ENCODE results near the gene SLC22A2.
"Not testable (repeated sequence)": the region's sequence is repeated elsewhere in the genome, so short reads cannot be mapped to it uniquely, and the experiment has no call there.

The SLC22A2 gene

GRCh38 chr6:160240691-160241084 lies 17.9 kb downstream of the SLC22A2 start:
- no peak for DNase-seq

DNA sequence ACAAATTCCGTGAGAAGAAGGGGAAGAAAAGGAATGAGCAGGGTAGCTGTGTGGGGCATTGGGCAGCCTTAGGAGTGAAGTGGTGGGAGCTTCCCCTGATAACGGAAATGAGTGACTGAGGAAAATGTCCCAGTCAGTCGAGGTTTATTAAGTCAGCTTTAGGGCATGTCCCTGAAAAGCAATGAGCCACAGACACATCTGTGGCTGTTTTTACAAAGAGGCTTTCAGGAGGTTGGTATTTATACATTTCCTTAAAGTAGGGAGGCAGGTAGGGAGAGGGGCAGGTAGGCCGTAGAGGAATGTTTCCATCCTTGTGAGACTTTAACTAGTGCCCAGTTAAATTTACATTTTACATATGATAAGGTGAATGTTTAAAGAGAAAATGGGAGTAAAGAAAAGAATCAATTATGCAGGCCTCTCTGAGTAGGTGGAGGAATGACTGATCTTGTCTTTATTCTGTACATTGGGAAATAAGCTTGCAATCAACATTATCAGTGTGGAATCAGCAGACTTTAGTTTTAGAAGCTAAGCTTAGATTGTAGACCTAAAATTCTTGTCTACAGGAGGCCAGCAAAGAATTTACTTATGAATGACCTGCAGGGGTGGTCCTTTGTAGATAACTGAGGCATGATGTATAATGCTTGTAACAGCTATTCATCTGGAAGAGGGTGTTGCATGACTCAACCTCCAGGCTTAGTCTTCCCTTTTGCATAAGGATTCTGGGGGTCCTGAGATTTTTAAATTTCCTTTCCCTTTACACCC lies 18.5 kb downstream of the SLC22A2 start:
- no peak for DNase-seq

- no peak for DNase-seq
These were observed 19.6 kb downstream of the SLC22A2 start for GRCh38 chr6:160238761-160239751.

DNA sequence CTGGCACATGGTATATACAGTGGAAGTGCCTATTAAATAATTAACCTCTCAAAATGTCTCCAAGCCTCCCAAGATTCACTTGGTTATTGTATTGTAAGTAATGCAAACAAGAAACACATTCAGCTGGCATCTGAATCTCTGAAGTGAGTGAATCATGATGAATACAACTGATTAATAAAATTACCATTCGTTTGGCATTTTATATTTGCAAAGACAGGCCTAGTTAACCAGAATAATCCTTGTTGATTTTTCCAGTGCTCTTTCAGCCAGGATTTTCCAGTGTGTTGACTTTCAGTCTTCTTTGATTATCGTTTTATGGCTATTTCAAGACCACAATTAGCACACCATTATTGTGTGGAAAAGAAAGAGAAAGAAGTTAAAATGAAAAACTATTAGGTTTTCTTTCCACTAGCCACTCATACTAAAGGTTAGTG lies 20.3 kb downstream of the SLC22A2 start:
- no peak for DNase-seq

- not testable (repeated sequence) for DNase-seq
These were observed 20.9 kb downstream of the SLC22A2 start for GRCh38 chr6:160237597-160238275.

GRCh38 chr6:160236235-160236872 lies 22.3 kb downstream of the SLC22A2 start:
- DNase-seq: not testable (repeated sequence)

DNA sequence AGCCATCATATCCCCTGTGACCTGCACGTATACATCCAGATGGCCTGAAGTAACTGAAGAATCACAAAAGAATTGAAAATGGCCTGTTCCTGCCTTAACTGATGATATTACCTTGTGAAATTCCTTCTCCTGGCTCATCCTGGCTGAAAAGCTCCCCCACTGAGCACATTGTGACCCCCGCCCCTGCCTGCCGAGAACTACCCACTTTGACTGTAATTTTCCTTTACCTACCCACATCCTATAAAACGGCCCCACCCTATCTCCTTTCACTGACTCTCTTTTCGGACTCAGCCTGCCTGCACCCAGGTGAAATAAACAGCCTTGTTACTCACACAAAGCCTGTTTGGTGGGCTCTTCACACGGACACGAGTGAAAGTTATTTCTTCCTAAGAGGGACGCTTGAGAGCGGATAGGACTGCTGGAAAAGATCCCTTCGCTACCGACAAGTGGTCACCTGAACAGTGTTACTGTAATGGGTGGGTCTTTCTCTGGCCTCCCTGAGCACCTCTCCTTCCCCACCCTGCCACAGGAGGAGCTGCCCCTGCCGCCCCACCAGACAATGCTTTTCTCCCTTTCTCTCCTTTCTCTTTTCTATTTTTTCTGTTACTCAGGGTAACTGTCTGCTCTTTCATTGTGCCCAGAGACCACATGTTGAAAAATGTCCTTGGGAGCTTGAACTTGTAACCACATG lies 24.5 kb downstream of the SLC22A2 start:
- DNase-seq: not testable (repeated sequence)

DNA sequence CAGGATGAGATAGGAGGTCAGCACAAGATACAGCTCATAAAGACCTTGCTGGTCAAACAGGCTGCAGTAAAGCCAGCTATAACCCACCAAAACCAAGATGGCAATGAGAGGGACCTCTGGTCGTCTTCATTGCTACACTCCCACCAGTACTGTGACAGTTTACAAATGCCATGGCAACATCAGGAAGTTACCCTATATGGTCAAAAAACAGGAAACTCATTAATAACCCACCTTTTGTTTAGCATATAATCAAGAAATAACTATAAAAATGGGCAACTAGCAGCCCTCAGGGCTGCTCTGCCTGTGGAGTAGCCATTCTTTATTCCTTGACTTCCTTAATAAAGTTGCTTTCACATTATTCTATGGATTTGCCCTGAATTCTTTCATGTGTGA lies 30.9 kb downstream of the SLC22A2 start:
- DNase-seq: no peak

DNA sequence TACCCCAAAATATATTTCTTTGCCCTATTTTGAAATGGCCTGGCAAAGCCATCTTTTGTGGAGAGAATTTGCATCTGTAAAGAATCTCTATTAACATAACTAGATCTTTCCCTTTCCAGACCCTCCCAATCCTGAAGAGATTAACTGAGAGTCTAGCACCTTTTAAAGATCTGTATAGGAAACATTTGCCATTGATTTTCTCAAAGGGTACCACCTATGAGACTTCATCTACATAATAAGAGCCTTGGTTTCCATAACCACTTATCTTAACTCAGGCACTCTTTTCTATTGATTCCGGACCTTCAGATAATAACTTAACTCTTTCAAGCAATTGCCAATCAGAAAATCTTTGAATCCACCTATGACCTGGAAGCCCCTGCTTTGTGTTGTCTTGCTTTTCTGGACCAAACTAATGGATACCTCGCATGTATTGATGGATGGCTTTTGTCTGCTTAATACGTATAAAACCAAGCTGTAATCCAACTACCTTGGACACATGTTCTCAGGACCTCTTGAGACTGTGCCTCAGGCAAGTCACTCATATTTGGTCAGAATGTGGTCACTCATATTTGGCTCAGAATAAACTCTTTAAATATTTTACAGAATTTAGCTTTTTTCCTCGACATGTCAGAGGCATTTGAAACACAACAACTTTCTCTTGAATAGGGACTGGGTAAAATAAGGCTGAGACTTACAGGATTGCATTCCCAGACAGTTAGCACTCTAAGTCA lies 31.4 kb downstream of the SLC22A2 start:
- DNase-seq: no peak

DNA sequence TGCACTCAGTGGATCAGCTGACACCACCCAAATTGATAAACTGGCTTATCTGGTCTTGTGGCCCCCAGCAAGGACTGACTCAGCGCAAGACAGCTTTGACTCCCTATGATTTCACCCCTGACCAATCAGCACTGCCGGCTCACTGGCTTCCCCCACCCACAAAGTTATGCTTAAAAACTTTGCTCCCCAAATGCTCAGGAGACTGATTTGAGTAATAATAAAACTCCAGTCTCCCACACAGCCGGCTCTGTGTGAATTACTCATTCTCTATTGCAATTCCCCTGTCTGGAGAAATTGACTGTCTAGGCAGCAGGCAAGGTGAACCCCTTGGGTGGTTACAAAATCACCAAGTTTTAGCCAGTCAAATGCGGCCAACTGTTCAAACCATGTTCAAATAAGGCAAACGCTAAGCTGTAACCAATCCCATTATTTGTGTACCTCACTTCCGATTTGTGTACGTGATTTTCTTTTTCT lies 32.5 kb downstream of the SLC22A2 start:
- no peak for DNase-seq

GRCh38 chr6:160224639-160225237 lies 33.9 kb downstream of the SLC22A2 start:
- no peak for DNase-seq

DNA sequence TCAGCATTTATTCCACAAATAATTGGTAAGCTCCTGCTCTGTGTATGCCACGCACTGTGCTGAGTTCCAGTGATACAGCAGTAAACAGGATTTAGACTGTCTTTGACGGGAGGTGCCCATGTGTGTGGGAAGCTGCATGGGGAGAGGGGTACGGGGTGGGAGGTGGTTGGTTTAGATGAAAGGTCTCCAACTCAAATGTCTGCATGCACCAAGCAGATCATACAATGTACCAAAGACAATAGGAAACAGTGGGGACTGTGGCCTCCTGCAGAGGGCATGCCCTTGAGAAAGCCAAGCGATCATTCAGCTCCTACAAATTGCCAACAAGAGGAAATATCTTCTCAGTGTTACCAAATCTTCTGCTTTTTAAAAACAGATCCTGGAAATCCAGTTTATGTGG lies 36.1 kb downstream of the SLC22A2 start:
- DNase-seq: no peak

DNA sequence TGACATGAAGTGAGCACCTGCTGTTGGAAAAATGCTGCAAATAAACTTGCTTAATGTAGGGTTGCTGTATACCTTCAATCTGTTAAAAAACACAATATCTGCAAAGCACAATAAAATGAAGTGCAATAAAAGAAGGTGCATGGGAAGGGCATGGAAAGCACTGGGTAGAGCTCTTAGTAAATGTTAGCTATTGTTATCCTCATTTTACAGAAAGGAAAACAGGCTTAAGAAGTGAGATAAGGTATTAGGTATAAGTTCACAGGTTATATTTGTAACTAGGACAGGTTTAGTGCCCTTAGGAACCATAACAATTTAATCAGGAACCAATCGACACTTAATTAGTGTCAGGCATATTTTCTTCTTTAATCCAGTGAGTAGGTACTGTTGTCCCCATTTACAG lies 36.7 kb downstream of the SLC22A2 start:
- no peak for DNase-seq

GRCh38 chr6:160221423-160221822 lies 37.2 kb downstream of the SLC22A2 start:
- no peak for DNase-seq

DNA sequence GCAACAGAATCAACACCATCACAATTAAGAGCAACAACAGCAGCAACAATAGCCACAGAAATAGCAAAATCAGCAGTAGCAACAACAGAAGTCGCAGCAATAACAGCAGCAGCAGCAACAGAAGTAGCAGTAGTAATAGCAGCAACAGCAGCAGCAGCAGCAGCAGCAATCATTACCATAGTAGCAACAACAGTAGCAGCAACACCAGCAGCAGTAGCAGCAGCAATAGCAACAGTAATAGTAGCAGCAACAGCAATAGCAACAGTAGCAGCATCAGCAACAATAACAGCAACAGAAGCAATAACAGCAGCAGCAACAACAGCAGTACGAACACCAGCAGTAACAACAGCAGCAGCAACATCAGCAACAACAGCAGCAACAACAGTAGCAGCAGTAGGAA lies 39.8 kb downstream of the SLC22A2 start:
- no peak for DNase-seq

DNA sequence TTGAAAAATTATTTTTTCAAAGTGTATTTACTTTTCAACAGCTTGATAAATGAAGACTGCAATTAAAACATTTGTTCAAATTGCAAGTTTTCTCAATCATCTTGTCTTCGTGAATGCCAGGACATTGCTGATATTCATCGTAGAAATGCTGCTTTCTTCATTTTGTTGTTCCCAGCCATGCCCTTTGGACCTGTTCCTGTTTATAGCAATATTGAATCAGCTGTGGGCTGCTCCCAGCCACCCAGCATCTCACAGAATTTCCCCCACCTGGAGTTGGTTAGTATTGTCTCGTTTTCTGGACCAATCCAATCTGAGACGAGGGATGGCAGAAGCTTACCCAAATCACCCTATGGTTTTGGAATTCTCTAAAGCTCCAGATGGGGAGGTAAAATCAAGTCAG lies 40.8 kb downstream of the SLC22A2 start:
- no peak for DNase-seq

DNA sequence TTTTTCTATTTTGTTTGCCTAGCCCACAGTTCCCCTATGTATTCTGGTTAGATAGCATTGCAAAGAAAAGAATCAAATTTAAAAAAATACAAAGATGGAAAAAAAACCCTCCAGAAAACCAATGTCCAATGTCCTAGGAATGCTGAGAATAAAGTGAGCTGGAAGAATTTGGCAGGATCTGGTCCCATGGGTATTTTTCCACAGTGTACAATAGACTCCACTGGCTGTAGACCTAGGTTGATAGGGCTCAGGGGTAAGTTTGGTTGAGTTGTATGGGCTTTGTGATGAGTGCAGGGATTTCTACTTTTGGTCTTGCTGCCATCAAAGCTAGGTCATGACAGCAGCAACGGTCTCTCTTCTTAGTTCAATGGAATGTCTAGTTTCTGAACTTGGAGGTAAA lies 41.5 kb downstream of the SLC22A2 start:
- DNase-seq: no peak

DNA sequence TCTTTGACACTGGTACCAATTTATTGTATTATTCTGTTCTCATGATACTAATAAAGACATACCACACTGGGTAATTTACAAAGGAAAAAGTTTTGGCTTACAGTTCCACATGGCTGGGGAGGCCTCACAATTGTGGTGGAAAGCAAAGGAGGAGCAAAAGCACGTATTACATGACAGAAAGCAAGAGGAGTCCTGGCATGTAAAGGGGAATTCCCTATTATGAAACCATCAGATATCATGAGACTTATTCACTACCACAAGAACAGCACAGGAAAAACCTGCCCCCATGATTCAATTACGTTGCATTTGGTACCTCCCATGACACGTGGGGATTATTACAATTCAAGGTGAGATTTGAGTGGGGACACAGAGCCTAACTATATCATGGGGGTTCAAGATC lies 43.4 kb downstream of the SLC22A2 start:
- DNase-seq: no peak

GRCh38 chr6:160207618-160208017 lies 51.0 kb downstream of the SLC22A2 start:
- no peak for DNase-seq

DNA sequence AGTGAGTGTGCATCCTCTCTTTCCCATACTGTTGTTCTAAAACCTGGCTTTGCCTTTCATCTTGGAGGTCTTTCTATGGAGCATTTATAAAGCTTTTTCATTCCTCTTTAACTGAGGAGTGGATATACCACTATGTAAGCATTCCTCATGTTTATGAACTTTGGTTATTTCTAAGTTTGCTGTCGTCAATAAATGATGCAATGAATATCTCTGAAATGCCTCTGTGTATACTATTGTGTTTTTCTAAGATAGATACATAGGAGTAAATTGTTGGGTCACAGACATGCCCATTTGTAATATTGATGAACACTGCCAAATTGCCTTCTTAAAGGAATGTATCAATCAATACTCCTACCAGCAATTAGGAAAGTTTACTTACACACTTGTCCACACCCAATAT lies 53.9 kb downstream of the SLC22A2 start:
- no peak for DNase-seq

- DNase-seq: no peak
These were observed 54.7 kb downstream of the SLC22A2 start for GRCh38 chr6:160203953-160204352.

Data from NCI-H82 (cell line).